ENCODE measurements around the gene GSAP. TPM values are rescaled to one million over a fixed set of nuclear protein-coding genes. Genes with fewer than 3 reads are reported as not detected.

The GSAP gene
- total and polyA plus RNA-seq, 9 of the 15 experiments (the other 6 are each of a cell fraction or from before 2014, with no cell fraction given), result 0.13 TPM; not detected in 8

GRCh38 chr7:77331938-77332695, 84.0 kb downstream of the GSAP start (continued):
- no peak for TF ChIP-seq SAP30 (IDR thresholded peaks at IDR 0.05; ENCODE audit: borderline replicate concordance, insufficient read depth, low read depth, low read length, poor library complexity, severe bottlenecking)
- no peak for TF ChIP-seq HMG20A (CRISPR knock-in tag; conservative IDR thresholded peaks at IDR 0.05)
- TF ChIP-seq NBN (IDR thresholded peaks at IDR 0.05; ENCODE audit: low read depth), result no peak
- TF ChIP-seq REST (IDR thresholded peaks at IDR 0.05; ENCODE audit: borderline replicate concordance), result peak; percentile 54; the same call in 1 of the 2 replicates
- no peak for TF ChIP-seq REST (CRISPR knock-in tag; IDR thresholded peaks at IDR 0.05; ENCODE audit: low read depth)
- TF ChIP-seq BCLAF1 (IDR thresholded peaks at IDR 0.05; ENCODE audit: borderline replicate concordance in 1 of 2, control insufficient read depth in 1 of 2, low read depth in 2 of 2, low read length in 1 of 2), result no peak
- no peak for TF ChIP-seq MEF2D (tag; conservative IDR thresholded peaks at IDR 0.05; ENCODE audit: low read depth)
- no peak for TF ChIP-seq MNT (conservative IDR thresholded peaks at IDR 0.05)
- TF ChIP-seq PHF20 (IDR thresholded peaks at IDR 0.05; ENCODE audit: partially characterized antibody), result no peak
- peak; percentile 84 for TF ChIP-seq MYNN (IDR thresholded peaks at IDR 0.05)
- TF ChIP-seq MYNN (CRISPR knock-in tag; IDR thresholded peaks at IDR 0.05), result no peak
- 0 out of 2 replicates have a peak, but pooled peaks have one; percentile 20 for TF ChIP-seq CC2D1A (IDR thresholded peaks at IDR 0.05)
